H7 (cell line): Measurements from ENCODE around the gene EMC9. TPM values are rescaled to one million over a fixed set of nuclear protein-coding genes. Genes with fewer than 3 reads are reported as not detected.

Experiments
- DNase-seq: peaks from one replicate; pipeline ENCODE4 v3.0.0; 2012
- H3K27me3 ChIP-seq: 2 replicates; pipeline ENCODE4 v1.6.0; 2011; ENCODE audit warnings: mild to moderate bottlenecking, low read length; ENCODE audit not compliant: control insufficient read depth, insufficient read depth
- H3K36me3 ChIP-seq: replicated peaks from 2 replicates; pipeline ENCODE4 v1.5.1; 2011; ENCODE audit warnings: low read length; ENCODE audit not compliant: control insufficient read depth, insufficient read depth
- H3K4me3 ChIP-seq: 2 replicates; pipeline ENCODE4 v1.5.1; 2011; ENCODE audit warnings: low read depth, mild to moderate bottlenecking, control low read depth, low read length, moderate library complexity; ENCODE audit not compliant: insufficient read depth
- total RNA-seq: library from RNA; depleted of rRNA; stranded (reverse); fragments of >200 nt; shearing (Covaris generic); gene quantifications from 2 replicates; pipeline ENCODE4 v1.2.3, GENCODE V29; 2014; rRNA removed

Gene EMC9
- total RNA-seq, 1 experiment from 2014 or later = 35.9 TPM

DNA sequence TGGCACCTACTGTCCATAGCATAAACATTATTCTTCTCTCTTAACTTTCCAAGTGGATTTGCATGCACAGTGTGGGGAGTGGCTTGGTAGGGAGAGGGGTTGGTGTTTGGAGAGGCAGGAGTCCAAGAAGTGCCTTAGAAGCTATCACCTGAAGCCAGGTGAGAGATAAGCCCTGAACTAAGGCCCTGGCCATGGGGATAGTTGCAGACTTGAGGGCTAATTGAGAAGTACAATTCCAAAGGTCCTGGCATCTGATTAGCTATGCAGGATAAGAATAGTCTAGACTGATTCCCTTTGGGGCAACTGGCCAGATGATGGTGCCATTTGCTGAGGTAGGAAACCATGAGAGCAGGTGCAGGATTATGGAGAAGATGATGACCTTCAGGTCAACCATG, 49.3 kb downstream of the EMC9 start:
- peaks cover 11% of the 10 kb centered on the region for H3K36me3 ChIP-seq
- H3K4me3 ChIP-seq = no peak overlapping the region
- no peak for DNase-seq
- H3K27me3 ChIP-seq = no peaks in the 10 kb centered on the region; the same call in 1 of the 2 replicates

DNA sequence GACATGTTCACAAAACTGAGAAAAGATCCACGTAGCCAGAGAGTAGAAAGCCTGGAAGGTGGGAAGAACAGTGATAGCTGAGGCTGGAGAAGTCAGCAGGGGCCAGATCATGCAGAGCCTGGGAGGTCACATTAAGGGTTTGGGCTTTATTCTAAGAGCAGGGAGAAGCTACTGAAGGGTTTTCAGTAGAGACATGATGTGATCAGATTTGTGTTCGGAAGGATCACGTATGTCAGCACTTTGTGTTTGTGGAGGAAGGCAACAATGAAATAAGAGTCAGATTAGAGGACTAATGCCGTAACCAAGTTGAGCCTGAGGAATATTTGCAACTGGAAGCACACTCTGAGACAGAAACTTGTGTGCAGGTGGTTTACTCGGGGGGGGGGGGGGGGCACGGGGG, 51.5 kb downstream of the EMC9 start:
- H3K36me3 ChIP-seq = no peaks in the 10 kb centered on the region
- peaks cover 2% of the 10 kb centered on the region; the same call in 1 of the 2 replicates for H3K27me3 ChIP-seq
- H3K4me3 ChIP-seq = no peak overlapping the region
- no peak for DNase-seq

Other genes starting within 250 kb of the EMC9 start
- 13.9 and 18.9 TPM in 2 replicates for gene DHRS4, start 187.8 kb downstream of the EMC9 start, total RNA-seq
- gene DHRS4L2, start 152.7 kb downstream of the EMC9 start, total RNA-seq = 8.0 and 12.2 TPM in 2 replicates
- 2.3 and 6.5 TPM in 2 replicates for gene CARMIL3, start 89.6 kb downstream of the EMC9 start, total RNA-seq
- gene CPNE6, start 70.0 kb downstream of the EMC9 start, total RNA-seq = 0.04 TPM in 1 of 2 replicates, not detected in the other
- 73.7 and 80.1 TPM in 2 replicates for gene PCK2, start 47.3 kb downstream of the EMC9 start, total RNA-seq
- gene DCAF11, start 26.8 kb downstream of the EMC9 start, total RNA-seq = 70.4 and 90.1 TPM in 2 replicates
- gene NRL, start 26.6 kb downstream of the EMC9 start, total RNA-seq = 0.87 and 2.1 TPM in 2 replicates
- gene FITM1, start 10.9 kb downstream of the EMC9 start, total RNA-seq = not detected in 2 replicates
- gene PSME1, start 5.4 kb downstream of the EMC9 start, total RNA-seq = 46.9 and 49.3 TPM in 2 replicates
- gene PSME2, start 5.0 kb upstream of the EMC9 start, total RNA-seq = 129 and 134 TPM in 2 replicates
- gene RNF31, start 5.9 kb upstream of the EMC9 start, total RNA-seq = 67.7 and 75.0 TPM in 2 replicates
- 8.1 and 11.2 TPM in 2 replicates for gene IRF9, start 19.7 kb upstream of the EMC9 start, total RNA-seq
- gene REC8, start 30.5 kb upstream of the EMC9 start, total RNA-seq = 5.6 and 5.9 TPM in 2 replicates
- gene IPO4, start 47.2 kb upstream of the EMC9 start, total RNA-seq = 139 and 149 TPM in 2 replicates
- 27.4 and 35.2 TPM in 2 replicates for gene TM9SF1, start 53.9 kb upstream of the EMC9 start, total RNA-seq
- gene TSSK4, start 64.1 kb upstream of the EMC9 start, total RNA-seq = not detected in 2 replicates
- 17.6 and 20.8 TPM in 2 replicates for gene CHMP4A, start 71.9 kb upstream of the EMC9 start, total RNA-seq
- gene MDP1, start 74.5 kb upstream of the EMC9 start, total RNA-seq = 18.6 and 23.6 TPM in 2 replicates
- 195 and 203 TPM in 2 replicates for gene NEDD8, start 90.8 kb upstream of the EMC9 start, total RNA-seq
- 81.6 and 104 TPM in 2 replicates for gene GMPR2, start 91.3 kb upstream of the EMC9 start, total RNA-seq
- 46.9 and 52.2 TPM in 2 replicates for gene TINF2, start 101.0 kb upstream of the EMC9 start, total RNA-seq
- gene TGM1, start 121.6 kb upstream of the EMC9 start, total RNA-seq = 0.21 and 3.1 TPM in 2 replicates
- gene RABGGTA, start 130.0 kb upstream of the EMC9 start, total RNA-seq = 22.8 and 25.9 TPM in 2 replicates
- gene DHRS1, start 158.2 kb upstream of the EMC9 start, total RNA-seq = 13.5 and 18.8 TPM in 2 replicates
- 27.2 and 32.4 TPM in 2 replicates for gene NOP9, start 158.3 kb upstream of the EMC9 start, total RNA-seq
- gene CIDEB, start 166.4 kb upstream of the EMC9 start, total RNA-seq = 0.48 TPM in 1 of 2 replicates, not detected in the other
- 4.8 and 7.8 TPM in 2 replicates for gene LTB4R2, start 168.5 kb upstream of the EMC9 start, total RNA-seq
- gene LTB4R, start 169.9 kb upstream of the EMC9 start, total RNA-seq = 4.2 and 5.0 TPM in 2 replicates
- gene ADCY4, start 193.5 kb upstream of the EMC9 start, total RNA-seq = 0.17 TPM in 1 of 2 replicates, not detected in the other
- gene RIPK3, start 198.4 kb upstream of the EMC9 start, total RNA-seq = not detected in 2 replicates
- 12.2 and 28.3 TPM in 2 replicates for gene NFATC4, start 226.6 kb upstream of the EMC9 start, total RNA-seq